A673 (cell line): ENCODE measurements around the gene SUSD1. TPM values are rescaled to one million over a fixed set of nuclear protein-coding genes. Genes with fewer than 3 reads are reported as not detected.

ENCODE experiments used
- BruUV-seq: library from RNA; stranded (reverse); fragments of 400-500 nt; replicated peaks from 2 replicates; lab custom pipeline; 2021; lab: Mats Ljungman, UMichigan
- CTCF ChIA-PET: fragments of 300-600 bp; sonication (Branson Sonifier 250); formaldehyde crosslinking; loops from one replicate; lab custom pipeline; 2022; ENCODE audit warnings: antibody characterized with exemption; lab: Charles Lee
- POLR2A ChIA-PET: fragments of 300-600 bp; sonication (Branson Sonifier 250); formaldehyde crosslinking; loops from one replicate; lab custom pipeline; 2022; ENCODE audit warnings: antibody characterized with exemption; ENCODE audit not compliant: low non-redundant PET; lab: Charles Lee
- DNase-seq: peaks from one replicate; pipeline ENCODE4 v3.0.0-alpha.2; 2015; ENCODE audit warnings: low spot score
- H3K27ac ChIP-seq: fragments of 200-600 bp; sonication (generic); 2 replicates; pipeline ENCODE4 v1.5.1; 2016; ENCODE audit warnings: mixed run types, low read depth, mild to moderate bottlenecking, mixed read lengths, antibody characterized with exemption, low read length; ENCODE audit not compliant: poor library complexity, severe bottlenecking
- H3K27me3 ChIP-seq: fragments of 200-600 bp; sonication (generic); replicated peaks from 2 replicates; pipeline ENCODE4 v1.6.1; 2017; ENCODE audit warnings: mixed run types, low read depth, mild to moderate bottlenecking, mixed read lengths, antibody characterized with exemption, low read length; ENCODE audit not compliant: insufficient read depth, poor library complexity
- H3K36me3 ChIP-seq: fragments of 200-600 bp; sonication (generic); 2 replicates; pipeline ENCODE4 v1.6.1; 2016; ENCODE audit warnings: mixed run types, mild to moderate bottlenecking, mixed read lengths, antibody characterized with exemption, low read length; ENCODE audit not compliant: insufficient read depth, poor library complexity, severe bottlenecking
- H3K4me1 ChIP-seq: fragments of 200-600 bp; sonication (generic); 2 replicates; pipeline ENCODE4 v1.6.1; 2017; ENCODE audit warnings: mixed run types, mild to moderate bottlenecking, mixed read lengths, antibody characterized with exemption, low read length; ENCODE audit not compliant: insufficient read depth, poor library complexity, severe bottlenecking
- H3K4me3 ChIP-seq: fragments of 200-600 bp; sonication (generic); 2 replicates; pipeline ENCODE4 v1.5.1; 2016; ENCODE audit warnings: low read depth, mixed run types, mild to moderate bottlenecking, mixed read lengths, low read length; ENCODE audit not compliant: poor library complexity, severe bottlenecking
- H3K9me3 ChIP-seq: fragments of 200-600 bp; sonication (generic); 2 replicates; pipeline ENCODE4 v1.6.1; 2016; ENCODE audit warnings: mixed run types, low read depth, mild to moderate bottlenecking, mixed read lengths, antibody characterized with exemption, low read length; ENCODE audit not compliant: poor library complexity, severe bottlenecking
- CTCF ChIP-seq: fragments of 300-800, 200-600 bp; sonication (generic); conservative IDR thresholded peaks from 2 replicates; pipeline ENCODE4 v1.5.1; 2017; ENCODE audit warnings: low read depth, mild to moderate bottlenecking, antibody characterized with exemption, low read length, moderate library complexity, mixed read lengths
- EZH2 ChIP-seq: fragments of 200-600 bp; sonication (generic); IDR thresholded peaks from 2 replicates; pipeline ENCODE4 v1.6.1; 2017; ENCODE audit warnings: borderline replicate concordance, low read depth, mild to moderate bottlenecking, mixed read lengths, antibody characterized with exemption, low read length; ENCODE audit not compliant: poor library complexity, severe bottlenecking
- intact Hi-C: fragments of 100-400 bp; cut with micrococcal nuclease; formaldehyde crosslinking; loops from one replicate; pipeline ENCODE4 v1.10.0; 2022; ENCODE audit not compliant: unreplicated experiment
- total RNA-seq: library from RNA; stranded (reverse); gene quantifications from 2 replicates; pipeline ENCODE4 v1.2.3, GENCODE V29; 2021

The SUSD1 gene
- total RNA-seq, 1 experiment from 2014 or later: 14.9 TPM

- CTCF ChIA-PET: no interaction called here
- intact Hi-C loops: loop anchor here (10.0 kb wide), 1 partner anchor 478 kb away; the partner anchor contains the start of gene PTGR1
Measured at GRCh38 chr9:112072721-112073638, 102.1 kb downstream of the SUSD1 start.

DNA sequence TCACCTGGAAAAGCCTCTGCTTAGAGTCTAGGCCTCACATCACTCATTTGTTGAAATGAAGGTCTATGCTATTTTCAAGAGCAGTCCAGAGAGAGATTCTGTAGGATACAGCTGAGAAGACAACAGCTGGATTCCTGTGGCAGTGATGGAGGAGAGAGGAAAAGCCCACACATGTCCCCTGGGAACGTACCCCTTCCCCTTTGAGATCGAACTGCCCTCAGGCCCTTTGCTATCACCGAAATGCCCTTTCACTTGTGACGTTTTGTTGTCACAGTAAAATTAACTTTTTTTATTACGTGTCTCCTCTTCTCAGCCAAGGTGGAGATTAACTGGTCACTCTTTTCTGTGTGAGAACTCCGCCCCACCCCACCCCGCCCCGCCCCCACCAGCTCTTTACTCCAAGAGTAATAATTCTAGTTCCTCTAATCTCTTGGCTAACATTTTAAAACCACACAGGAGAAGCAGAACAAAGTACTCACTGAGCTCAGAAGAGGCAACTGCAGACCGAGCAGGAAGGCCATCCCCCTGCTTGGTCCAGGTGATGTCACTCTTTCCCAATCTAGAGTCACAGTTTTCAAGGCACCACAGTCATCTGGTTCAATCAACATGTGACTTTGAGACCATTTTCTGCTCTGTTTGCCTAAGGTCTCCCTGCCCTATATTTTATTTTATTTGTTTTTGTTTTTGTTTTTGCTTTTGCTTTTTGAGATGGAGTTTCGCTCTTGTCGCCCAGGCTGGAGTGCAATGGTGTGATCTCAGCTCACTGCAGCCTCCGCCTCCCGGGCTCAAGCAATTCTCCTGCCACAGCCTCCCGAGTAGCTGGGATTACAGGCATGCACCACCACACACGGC lies 105.6 kb downstream of the SUSD1 start:
- Histone ChIP-seq H3K27ac (no peak overlapping the region), H3K36me3 (no peaks in the 10 kb centered on the region), H3K27me3 (no peaks in the 10 kb centered on the region), H3K9me3 (no peaks in the 10 kb centered on the region), H3K4me3 (no peak overlapping the region), H3K4me1 (peaks cover 7% of the 10 kb centered on the region)
- TF ChIP-seq EZH2: no peak
- no peak for TF ChIP-seq CTCF
- ChIA-PET POLR2A (no interaction called here), CTCF (interaction anchor here (0.6 kb wide), 1 partner anchor 1231 kb away, joined by 4 read pairs; no protein-coding TSS in a partner anchor)
- intact Hi-C loops: loop anchor here (10.0 kb wide), 1 partner anchor 475 kb away; the partner anchor contains the start of gene PTGR1
- no peak for DNase-seq
- BruUV-seq: no TSS peak

More at GRCh38 chr9:112072721-112073638, 102.1 kb downstream of the SUSD1 start:
- POLR2A ChIA-PET: no interaction called here
- Histone ChIP-seq H3K4me3 (no peak overlapping the region), H3K4me1 (no peaks in the 10 kb centered on the region), H3K36me3 (no peaks in the 10 kb centered on the region), H3K27ac (no peak overlapping the region), H3K9me3 (no peaks in the 10 kb centered on the region), H3K27me3 (no peaks in the 10 kb centered on the region)
- DNase-seq: no peak
- no peak for TF ChIP-seq EZH2
- TF ChIP-seq CTCF: no peak
- no TSS peak for BruUV-seq

GRCh38 chr9:112065806-112066606 lies 109.1 kb downstream of the SUSD1 start:
- Histone ChIP-seq H3K36me3 (no peaks in the 10 kb centered on the region), H3K4me1 (peaks cover 18% of the 10 kb centered on the region), H3K4me3 (no peak overlapping the region), H3K27me3 (no peaks in the 10 kb centered on the region), H3K27ac (no peak overlapping the region), H3K9me3 (no peaks in the 10 kb centered on the region)
- ChIA-PET CTCF (no interaction called here), POLR2A (no interaction called here)
- no TSS peak for BruUV-seq
- intact Hi-C loops: no loop called here
- peak; percentile 58 for DNase-seq
- TF ChIP-seq CTCF (no peak), EZH2 (no peak)
